BE2C (cell line): ENCODE data around the gene FLOT2.

Experiments
- DNase-seq: peaks from one replicate; pipeline ENCODE4 v3.0.0-alpha.2; 2020
- H3K27me3 ChIP-seq: fragments of 250-450 bp; sonication (Bioruptor Pico); 2 replicates; pipeline ENCODE4 v1.5.1; 2020; ENCODE audit warnings: mild to moderate bottlenecking
- H3K36me3 ChIP-seq: fragments of 250-450 bp; sonication (Bioruptor Pico); 2 replicates; pipeline ENCODE4 v1.5.1; 2020; ENCODE audit warnings: mild to moderate bottlenecking
- H3K4me1 ChIP-seq: fragments of 250-450 bp; sonication (Bioruptor Pico); 2 replicates; pipeline ENCODE4 v1.5.1; 2020
- H3K4me3 ChIP-seq: 2 replicates; pipeline ENCODE4 v1.5.1; 2011; ENCODE audit warnings: low read depth, low read length
- H3K9me3 ChIP-seq: fragments of 250-450 bp; sonication (Bioruptor Pico); 2 replicates; pipeline ENCODE4 v1.5.1; 2020
- CTCF ChIP-seq: IDR thresholded peaks from 2 replicates; pipeline ENCODE4 v1.5.1; 2012; ENCODE audit warnings: mild to moderate bottlenecking, low read depth, low read length

FLOT2 gene

GRCh38 chr17:28885363-28885762 lies 12.2 kb downstream of the FLOT2 start:
- no peaks in the 10 kb centered on the region for H3K36me3 ChIP-seq
- H3K27me3 ChIP-seq = no peaks in the 10 kb centered on the region
- no peak for DNase-seq
- H3K4me3 ChIP-seq = no peak overlapping the region
- H3K9me3 ChIP-seq = no peaks in the 10 kb centered on the region
- TF ChIP-seq CTCF = no peak
- H3K4me1 ChIP-seq = no peaks in the 10 kb centered on the region

GRCh38 chr17:28883967-28884702 lies 13.4 kb downstream of the FLOT2 start:
- TF ChIP-seq CTCF = no peak
- H3K27me3 ChIP-seq = no peaks in the 10 kb centered on the region
- H3K9me3 ChIP-seq = no peaks in the 10 kb centered on the region
- H3K4me3 ChIP-seq = no peak overlapping the region
- no peaks in the 10 kb centered on the region for H3K36me3 ChIP-seq
- DNase-seq = no peak
- H3K4me1 ChIP-seq = no peaks in the 10 kb centered on the region

- no peaks in the 10 kb centered on the region for H3K27me3 ChIP-seq
- no peak overlapping the region for H3K4me3 ChIP-seq
- no peaks in the 10 kb centered on the region for H3K9me3 ChIP-seq
- DNase-seq = no peak
- H3K4me1 ChIP-seq = no peaks in the 10 kb centered on the region
- no peak for TF ChIP-seq CTCF
- no peaks in the 10 kb centered on the region for H3K36me3 ChIP-seq
These were observed 15.2 kb downstream of the FLOT2 start for GRCh38 chr17:28882154-28882895.

GRCh38 chr17:28881533-28882056 lies 15.9 kb downstream of the FLOT2 start:
- H3K27me3 ChIP-seq = no peaks in the 10 kb centered on the region
- DNase-seq = no peak
- H3K9me3 ChIP-seq = no peaks in the 10 kb centered on the region
- no peaks in the 10 kb centered on the region for H3K4me1 ChIP-seq
- TF ChIP-seq CTCF = no peak
- H3K4me3 ChIP-seq = no peak overlapping the region
- no peaks in the 10 kb centered on the region for H3K36me3 ChIP-seq

- no peak for DNase-seq
- no peaks in the 10 kb centered on the region for H3K4me1 ChIP-seq
- no peak for TF ChIP-seq CTCF
- H3K4me3 ChIP-seq = no peak overlapping the region
- H3K36me3 ChIP-seq = no peaks in the 10 kb centered on the region
- no peaks in the 10 kb centered on the region for H3K27me3 ChIP-seq
- no peaks in the 10 kb centered on the region for H3K9me3 ChIP-seq
These were observed 17.0 kb downstream of the FLOT2 start for GRCh38 chr17:28880572-28880945.
